Breast epithelium (tissue), 3 donors: ENCODE results near the gene OR2D2.

Source experiments
- POLR2A ChIP-seq: fragments of 450-650 bp; IDR thresholded peaks from one replicate; pipeline ENCODE4 v1.6.1; 2016; ENCODE audit warnings: antibody characterized with exemption, mild to moderate bottlenecking, moderate library complexity
- TF ChIP-seq, protein P1 (sequence below), 3 donors: fragments of 450-650 bp; IDR thresholded peaks; one replicate each; pipeline ENCODE4 v1.5.1; 2016 to 2017; ENCODE audit warnings: antibody characterized with exemption in 3 of 3, mild to moderate bottlenecking in 3 of 3, moderate library complexity in 3 of 3

DNA sequence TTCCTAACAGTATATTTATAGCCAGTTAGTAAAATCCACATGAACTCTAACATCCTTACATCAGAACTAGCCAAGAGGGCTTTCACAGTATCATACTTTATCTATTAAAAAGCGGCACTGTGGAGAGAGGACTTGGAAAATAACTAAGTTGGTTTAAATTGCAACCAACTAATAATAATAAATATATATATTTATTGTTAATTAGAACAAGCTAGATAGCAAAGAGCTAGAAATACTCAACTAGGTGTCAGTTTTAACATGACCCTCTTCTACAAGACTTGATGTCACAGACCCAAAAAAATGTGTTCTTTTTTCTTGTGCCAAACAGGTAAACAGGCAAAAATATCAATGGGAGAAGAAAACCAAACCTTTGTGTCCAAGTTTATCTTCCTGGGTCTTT is 28.4 kb upstream of the OR2D2 start, which contains the start of gene OR2D3:
- TF ChIP-seq, protein P1, sequence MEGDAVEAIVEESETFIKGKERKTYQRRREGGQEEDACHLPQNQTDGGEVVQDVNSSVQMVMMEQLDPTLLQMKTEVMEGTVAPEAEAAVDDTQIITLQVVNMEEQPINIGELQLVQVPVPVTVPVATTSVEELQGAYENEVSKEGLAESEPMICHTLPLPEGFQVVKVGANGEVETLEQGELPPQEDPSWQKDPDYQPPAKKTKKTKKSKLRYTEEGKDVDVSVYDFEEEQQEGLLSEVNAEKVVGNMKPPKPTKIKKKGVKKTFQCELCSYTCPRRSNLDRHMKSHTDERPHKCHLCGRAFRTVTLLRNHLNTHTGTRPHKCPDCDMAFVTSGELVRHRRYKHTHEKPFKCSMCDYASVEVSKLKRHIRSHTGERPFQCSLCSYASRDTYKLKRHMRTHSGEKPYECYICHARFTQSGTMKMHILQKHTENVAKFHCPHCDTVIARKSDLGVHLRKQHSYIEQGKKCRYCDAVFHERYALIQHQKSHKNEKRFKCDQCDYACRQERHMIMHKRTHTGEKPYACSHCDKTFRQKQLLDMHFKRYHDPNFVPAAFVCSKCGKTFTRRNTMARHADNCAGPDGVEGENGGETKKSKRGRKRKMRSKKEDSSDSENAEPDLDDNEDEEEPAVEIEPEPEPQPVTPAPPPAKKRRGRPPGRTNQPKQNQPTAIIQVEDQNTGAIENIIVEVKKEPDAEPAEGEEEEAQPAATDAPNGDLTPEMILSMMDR (IDR thresholded peaks at IDR 0.05): no peak
- no peak for TF ChIP-seq POLR2A
